Measurements from ENCODE around the gene AQP3.
"Not testable (repeated sequence)": the region's sequence is repeated elsewhere in the genome, so short reads cannot be mapped to it uniquely, and the experiment has no call there.

AQP3 gene

DNA sequence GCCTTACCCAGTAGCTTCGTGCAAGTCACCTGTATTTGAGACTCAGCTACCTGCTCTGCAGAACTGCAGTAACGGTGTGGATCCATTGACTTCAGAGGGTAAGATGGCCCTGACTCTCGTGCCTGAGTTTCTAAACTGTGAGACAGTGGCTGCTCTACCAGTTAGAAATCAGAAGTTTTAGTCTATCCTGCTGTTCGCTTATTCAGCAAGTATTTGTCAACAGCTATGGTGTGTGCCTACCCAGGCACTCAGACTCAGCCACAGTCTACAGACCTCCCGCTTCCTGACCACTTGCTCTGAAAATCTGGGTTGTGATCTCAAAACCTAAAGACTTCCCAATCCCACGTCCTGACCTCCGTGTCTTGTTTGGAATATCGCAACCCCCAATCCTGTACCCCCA, 13.5 kb downstream of the AQP3 start:
- TF ChIP-seq, protein P1, sequence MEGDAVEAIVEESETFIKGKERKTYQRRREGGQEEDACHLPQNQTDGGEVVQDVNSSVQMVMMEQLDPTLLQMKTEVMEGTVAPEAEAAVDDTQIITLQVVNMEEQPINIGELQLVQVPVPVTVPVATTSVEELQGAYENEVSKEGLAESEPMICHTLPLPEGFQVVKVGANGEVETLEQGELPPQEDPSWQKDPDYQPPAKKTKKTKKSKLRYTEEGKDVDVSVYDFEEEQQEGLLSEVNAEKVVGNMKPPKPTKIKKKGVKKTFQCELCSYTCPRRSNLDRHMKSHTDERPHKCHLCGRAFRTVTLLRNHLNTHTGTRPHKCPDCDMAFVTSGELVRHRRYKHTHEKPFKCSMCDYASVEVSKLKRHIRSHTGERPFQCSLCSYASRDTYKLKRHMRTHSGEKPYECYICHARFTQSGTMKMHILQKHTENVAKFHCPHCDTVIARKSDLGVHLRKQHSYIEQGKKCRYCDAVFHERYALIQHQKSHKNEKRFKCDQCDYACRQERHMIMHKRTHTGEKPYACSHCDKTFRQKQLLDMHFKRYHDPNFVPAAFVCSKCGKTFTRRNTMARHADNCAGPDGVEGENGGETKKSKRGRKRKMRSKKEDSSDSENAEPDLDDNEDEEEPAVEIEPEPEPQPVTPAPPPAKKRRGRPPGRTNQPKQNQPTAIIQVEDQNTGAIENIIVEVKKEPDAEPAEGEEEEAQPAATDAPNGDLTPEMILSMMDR (IDR thresholded peaks at IDR 0.05; ENCODE audit: extremely low read depth, missing control alignments), result no peak

DNA sequence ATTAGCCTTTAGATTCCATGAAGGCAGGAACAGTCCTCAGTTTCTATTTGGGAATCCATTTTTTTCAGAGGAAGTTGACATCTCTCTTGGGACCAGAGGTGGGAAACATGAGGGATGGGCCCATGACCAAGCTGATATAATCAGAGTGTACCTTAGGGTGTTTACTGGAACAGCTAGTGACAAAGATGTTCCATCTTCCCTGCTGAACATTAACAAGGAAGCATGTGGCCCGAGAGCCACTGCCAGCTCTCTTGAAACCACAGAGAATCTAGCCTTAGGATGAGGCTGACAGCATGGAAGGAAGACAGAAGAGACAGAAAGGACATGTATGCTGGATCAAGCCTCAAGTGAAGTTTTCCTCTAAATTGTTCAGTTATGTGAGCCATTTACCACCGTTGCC, 16.0 kb downstream of the AQP3 start:
- DNase-seq (ENCODE audit: low spot score), result no peak
- TF ChIP-seq, protein P1 (IDR thresholded peaks at IDR 0.05; ENCODE audit: extremely low read depth, missing control alignments), result no peak

More for the DNA sequence above, 13.5 kb downstream of the AQP3 start:
- no peak for DNase-seq (ENCODE audit: low spot score)

DNA sequence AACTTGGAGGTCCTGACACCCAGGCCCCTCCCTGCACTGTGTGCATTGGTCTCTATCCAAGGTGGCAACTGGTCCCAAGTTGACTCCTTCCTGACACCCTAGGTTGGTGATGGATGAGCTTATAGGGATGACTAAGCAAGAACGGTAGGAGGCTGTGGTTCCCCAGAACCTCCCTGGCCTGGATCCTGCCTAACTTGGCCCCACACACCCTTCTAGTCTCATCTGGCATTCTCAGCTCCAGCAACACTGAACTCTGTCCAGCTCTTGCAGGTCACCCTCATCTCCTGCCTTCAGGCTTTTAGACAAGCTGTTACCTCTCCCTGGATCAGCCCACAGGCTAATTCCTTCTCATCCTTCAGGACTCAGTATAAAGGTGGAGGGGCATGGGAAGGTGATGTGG, 16.5 kb downstream of the AQP3 start:
- no peak for DNase-seq (ENCODE audit: low spot score)
- TF ChIP-seq, protein P1 (IDR thresholded peaks at IDR 0.05; ENCODE audit: extremely low read depth, missing control alignments), result no peak

DNA sequence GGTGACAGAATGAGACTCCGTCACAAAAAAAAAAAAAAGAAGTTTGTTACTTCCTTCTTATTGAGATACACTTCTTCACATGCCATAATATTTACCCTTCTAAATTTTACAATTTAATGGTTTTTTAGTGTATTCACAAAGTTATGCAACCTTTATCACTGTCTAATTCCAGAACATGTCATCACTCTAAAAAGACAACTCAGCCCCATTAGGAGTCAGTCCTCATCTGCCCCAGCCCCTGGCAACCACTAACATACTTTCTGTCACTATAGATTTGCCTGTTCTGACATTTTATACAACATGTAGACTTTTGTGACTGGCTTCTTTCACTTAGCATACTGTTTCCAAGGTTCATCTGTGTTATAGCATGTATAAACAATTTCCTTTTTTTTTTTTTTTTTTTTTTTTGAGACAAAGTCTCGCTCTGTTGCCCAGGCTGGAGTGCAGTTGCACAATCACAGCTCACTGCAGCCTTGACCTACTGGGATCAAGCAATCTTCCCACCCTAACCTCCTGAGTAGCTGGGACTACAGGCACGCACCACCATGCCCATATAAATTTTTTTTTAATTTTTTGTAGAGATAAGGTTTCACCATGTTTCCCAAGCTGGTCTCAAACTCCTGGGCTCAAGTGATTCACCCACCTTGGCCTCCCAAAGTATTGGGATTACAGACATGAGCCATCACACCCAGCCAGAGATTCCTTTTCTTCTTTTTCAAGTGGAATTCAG, 18.0 kb downstream of the AQP3 start:
- no peak for DNase-seq (ENCODE audit: low spot score)
- TF ChIP-seq, protein P1 (IDR thresholded peaks at IDR 0.05; ENCODE audit: extremely low read depth, missing control alignments), result no peak

DNA sequence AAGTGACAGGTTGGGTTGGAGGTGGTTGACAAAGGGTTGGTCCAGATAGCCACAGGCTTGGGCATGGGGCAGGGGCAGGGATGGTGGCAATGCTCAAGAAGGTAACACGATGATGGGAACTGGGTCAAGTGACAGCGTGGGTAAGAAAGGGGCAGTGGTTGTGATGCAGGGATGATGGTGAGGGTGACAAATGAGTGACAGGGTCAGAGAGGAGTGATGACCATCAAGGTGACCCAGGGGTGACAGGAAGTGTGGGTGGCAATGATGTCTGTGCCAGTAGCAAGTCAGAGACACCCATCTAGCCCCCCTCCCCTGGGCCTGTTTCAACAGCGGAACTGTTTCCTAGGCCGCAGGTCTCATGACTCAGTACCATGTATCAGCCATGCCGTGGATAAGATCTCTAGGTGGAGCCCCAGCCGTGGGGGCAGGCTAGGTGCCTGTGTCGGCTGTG, 20.5 kb downstream of the AQP3 start:
- TF ChIP-seq, protein P1 (IDR thresholded peaks at IDR 0.05; ENCODE audit: extremely low read depth, missing control alignments), result no peak
- DNase-seq (ENCODE audit: low spot score), result no peak

DNA sequence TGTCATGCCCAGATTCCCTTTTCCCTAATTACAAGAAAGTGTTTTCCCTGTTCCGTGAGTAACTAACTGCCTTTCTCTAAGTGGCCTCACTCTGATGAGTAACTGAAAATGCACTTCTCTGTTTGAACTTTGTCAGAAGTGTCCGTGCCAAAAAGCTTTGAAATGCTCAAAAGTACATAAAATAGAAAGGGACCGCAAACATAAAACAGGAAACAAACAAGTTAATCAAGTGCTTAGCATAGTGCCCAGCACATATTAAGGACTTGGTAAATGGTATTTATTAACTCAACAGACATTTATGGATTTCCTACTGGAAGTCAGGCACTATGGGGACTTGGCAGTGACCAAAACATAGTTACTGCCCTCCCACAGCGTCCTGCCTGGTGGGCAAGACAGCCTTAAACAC, 22.3 kb downstream of the AQP3 start:
- DNase-seq (ENCODE audit: low spot score), result no peak
- TF ChIP-seq, protein P1 (IDR thresholded peaks at IDR 0.05; ENCODE audit: extremely low read depth, missing control alignments), result no peak

DNA sequence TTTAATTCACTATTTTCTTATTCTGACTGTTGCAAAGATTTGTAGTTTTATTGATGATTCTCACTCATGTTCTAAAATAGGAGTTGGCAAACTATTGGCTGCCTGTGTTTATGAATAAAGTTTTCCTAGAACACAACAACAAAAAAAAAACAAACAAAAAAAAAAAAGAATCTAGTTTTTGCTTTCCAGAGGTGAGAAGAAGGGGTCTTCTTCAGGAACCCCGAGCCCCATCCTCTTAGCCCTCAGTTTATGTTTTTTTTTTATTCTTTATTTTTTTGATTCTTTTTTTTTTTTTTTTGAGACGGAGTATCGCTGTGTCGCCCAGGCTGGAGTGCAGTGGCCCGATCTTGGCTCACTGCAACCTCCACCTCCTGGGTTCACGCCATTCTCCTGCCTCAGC, 22.9 kb downstream of the AQP3 start:
- not testable (repeated sequence) for DNase-seq (ENCODE audit: low spot score)

DNA sequence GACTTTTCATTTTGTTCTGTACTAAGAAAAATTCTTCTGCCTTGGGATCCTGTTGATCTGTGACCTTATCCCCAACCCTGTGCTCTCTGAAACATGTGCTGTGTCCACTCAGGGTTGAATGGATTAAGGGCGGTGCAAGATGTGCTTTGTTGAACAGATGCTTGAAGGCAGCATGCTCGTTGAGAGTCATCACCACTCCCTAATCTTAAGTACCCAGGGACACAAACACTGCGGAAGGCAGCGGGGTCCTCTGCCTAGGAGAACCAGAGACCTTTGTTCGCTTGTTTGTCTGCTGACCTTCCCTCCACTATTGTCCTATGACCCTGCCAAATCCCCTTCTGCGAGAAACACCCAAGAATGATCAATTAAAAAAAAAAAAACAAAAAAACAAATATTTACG, 23.4 kb downstream of the AQP3 start:
- DNase-seq (ENCODE audit: low spot score), result not testable (repeated sequence)
